ENCODE results near the gene USHBP1. TPM values are rescaled to one million over a fixed set of nuclear protein-coding genes. Genes with fewer than 3 reads are reported as not detected.
A peak's percentile ranks its signal among the peaks of the same experiment; 100 is the strongest.

The USHBP1 gene
- total RNA-seq, 1 donor from 2014 or later = 20.4 TPM

GRCh38 chr19:17254636-17255035, 9.9 kb downstream of the USHBP1 start:
- H3K9me3 ChIP-seq = no peaks in the 10 kb centered on the region
- no peak for DNase-seq (ENCODE audit: extremely low spot score in 2 of 2)
- H3K4me3 ChIP-seq = no peak overlapping the region
- no peak overlapping the region for H3K27ac ChIP-seq
- no peaks in the 10 kb centered on the region for H3K36me3 ChIP-seq
- H3K4me1 ChIP-seq = no peaks in the 10 kb centered on the region
- intact Hi-C loops (cut with DNase I) = no loop called here
- H3K27me3 ChIP-seq = no peaks in the 10 kb centered on the region
- TF ChIP-seq CTCF (IDR thresholded peaks at IDR 0.05) (no peak), POLR2AphosphoS5 (IDR thresholded peaks at IDR 0.05; ENCODE audit: insufficient read depth in 1 of 2, low read depth in 1 of 2) (no peak), POLR2A (IDR thresholded peaks at IDR 0.05) (no peak)

- H3K27ac ChIP-seq = no peak overlapping the region
- H3K4me3 ChIP-seq = no peak overlapping the region
- no peaks in the 10 kb centered on the region for H3K9me3 ChIP-seq
- no peak for DNase-seq (ENCODE audit: extremely low spot score in 2 of 2)
- no peaks in the 10 kb centered on the region for H3K36me3 ChIP-seq
- H3K27me3 ChIP-seq = no peaks in the 10 kb centered on the region
- TF ChIP-seq POLR2A (IDR thresholded peaks at IDR 0.05) (no peak), POLR2AphosphoS5 (IDR thresholded peaks at IDR 0.05; ENCODE audit: insufficient read depth in 1 of 2, low read depth in 1 of 2) (no peak), CTCF (IDR thresholded peaks at IDR 0.05) (no peak)
- H3K4me1 ChIP-seq = peaks cover 19% of the 10 kb centered on the region
- intact Hi-C loops (cut with DNase I) = no loop called here
These were observed 14.5 kb downstream of the USHBP1 start for GRCh38 chr19:17249887-17250548.

GRCh38 chr19:17248011-17248776, 16.4 kb downstream of the USHBP1 start:
- no peak overlapping the region for H3K4me3 ChIP-seq
- no peaks in the 10 kb centered on the region for H3K9me3 ChIP-seq
- H3K36me3 ChIP-seq = no peaks in the 10 kb centered on the region
- TF ChIP-seq POLR2AphosphoS5 (IDR thresholded peaks at IDR 0.05; ENCODE audit: insufficient read depth in 1 of 2, low read depth in 1 of 2) (no peak), POLR2A (IDR thresholded peaks at IDR 0.05) (no peak), CTCF (IDR thresholded peaks at IDR 0.05) (no peak)
- peaks cover 34% of the 10 kb centered on the region for H3K4me1 ChIP-seq
- no peak overlapping the region for H3K27ac ChIP-seq
- H3K27me3 ChIP-seq = no peaks in the 10 kb centered on the region
- DNase-seq (ENCODE audit: extremely low spot score in 2 of 2) = no peak
- intact Hi-C loops (cut with DNase I) = no loop called here

GRCh38 chr19:17246681-17247425, 17.7 kb downstream of the USHBP1 start:
- Histone ChIP-seq H3K4me1 (peaks cover 48% of the 10 kb centered on the region), H3K27ac (peak overlapping the region; percentile 84), H3K27me3 (no peaks in the 10 kb centered on the region), H3K4me3 (peak overlapping the region; percentile 81), H3K36me3 (no peaks in the 10 kb centered on the region), H3K9me3 (no peaks in the 10 kb centered on the region)
- intact Hi-C loops (cut with DNase I) = no loop called here
- no peak for TF ChIP-seq POLR2AphosphoS5 (IDR thresholded peaks at IDR 0.05; ENCODE audit: insufficient read depth in 1 of 2, low read depth in 1 of 2)
- no peak for TF ChIP-seq POLR2A (IDR thresholded peaks at IDR 0.05)
- TF ChIP-seq CTCF (IDR thresholded peaks at IDR 0.05) = no peak
- DNase-seq (ENCODE audit: extremely low spot score in 2 of 2) = no peak

Measured in vagina (tissue), 2 donors.